Hepatocyte (in vitro differentiated cells): ENCODE results near the gene KRTAP2-2.
"Not testable (repeated sequence)": the region's sequence is repeated elsewhere in the genome, so short reads cannot be mapped to it uniquely, and the experiment has no call there.

ENCODE experiments used
- CTCF ChIP-seq: fragments of 200-600 bp; sonication (generic); IDR thresholded peaks from 2 replicates; pipeline ENCODE4 v1.5.1; 2016; ENCODE audit warnings: antibody characterized with exemption, mild to moderate bottlenecking; ENCODE audit not compliant: poor library complexity
- EZH2 ChIP-seq: fragments of 200-600 bp; sonication (generic); IDR thresholded peaks from 2 replicates; pipeline ENCODE4 v1.6.1; 2016; ENCODE audit warnings: antibody characterized with exemption, mild to moderate bottlenecking, borderline replicate concordance
- EZH2phosphoT487 ChIP-seq: fragments of 200-600 bp; sonication (generic); IDR thresholded peaks from one replicate; pipeline ENCODE4 v1.6.1; 2018; ENCODE audit warnings: antibody characterized with exemption, mild to moderate bottlenecking, low read depth, moderate library complexity; ENCODE audit not compliant: unreplicated experiment, severe bottlenecking

- not testable (repeated sequence) for TF ChIP-seq CTCF, EZH2phosphoT487, EZH2
These were observed at the start of gene KRTAP2-2 for GRCh38 chr17:41055130-41055529.
